Uterus (tissue), 2 donors: Measurements from ENCODE around the gene CUBN.

Source experiments
- CTCF ChIP-seq, 4 experiments: fragments of 200-600 bp in 2 of 4; fragments of 450-650 bp in 2 of 4; sonication (generic) in 2 of 4; IDR thresholded peaks; one replicate each; pipeline ENCODE4 v1.5.1; 2016 to 2019; ENCODE audit warnings: antibody characterized with exemption in 4 of 4, mild to moderate bottlenecking in 2 of 4, moderate library complexity in 1 of 4
- POLR2A ChIP-seq, 2 donors: fragments of 450-650 bp; IDR thresholded peaks; one replicate each; pipeline ENCODE4 v1.6.1; 2016; ENCODE audit warnings: antibody characterized with exemption in 2 of 2, mild to moderate bottlenecking in 1 of 2, moderate library complexity in 1 of 2

- TF ChIP-seq CTCF (IDR thresholded peaks at IDR 0.05), result no peak
- no peak for TF ChIP-seq POLR2A (IDR thresholded peaks at IDR 0.05)
These were observed 5.7 kb downstream of the CUBN start for GRCh38 chr10:17123961-17124360.
